ENCODE measurements around the gene MARCKSL1. TPM values are rescaled to one million over a fixed set of nuclear protein-coding genes. Genes with fewer than 3 reads are reported as not detected.

The MARCKSL1 gene
- total and polyA plus RNA-seq, 2 of the 13 experiments (the other 11 are each of a cell fraction or from before 2014, with no cell fraction given) = 81.9 to 155 TPM

- TF ChIP-seq KIAA2018 (CRISPR knock-in tag; IDR thresholded peaks at IDR 0.05; ENCODE audit: borderline replicate concordance) = no peak
- TF ChIP-seq ELF1 (CRISPR knock-in tag; IDR thresholded peaks at IDR 0.05) = no peak
- no peak for TF ChIP-seq NCOA5 (CRISPR knock-in tag; IDR thresholded peaks at IDR 0.05)
- no peak for TF ChIP-seq ZNF570 (CRISPR knock-in tag; IDR thresholded peaks at IDR 0.05; ENCODE audit: borderline replicate concordance)
- no peak for TF ChIP-seq SP140L (CRISPR knock-in tag; IDR thresholded peaks at IDR 0.05; ENCODE audit: borderline replicate concordance)
- no peak for TF ChIP-seq ZBTB3 (CRISPR knock-in tag; IDR thresholded peaks at IDR 0.05; ENCODE audit: borderline replicate concordance, low read depth)
- no peak for TF ChIP-seq PLRG1 (conservative IDR thresholded peaks at IDR 0.05)
- TF ChIP-seq XRCC5 (optimal IDR thresholded peaks at IDR 0.05; ENCODE audit: low read length) = no peak
- TF ChIP-seq PBX2 (CRISPR knock-in tag; IDR thresholded peaks at IDR 0.05) = no peak
- no peak for TF ChIP-seq YEATS2 (CRISPR knock-in tag; IDR thresholded peaks at IDR 0.05; ENCODE audit: borderline replicate concordance)
- no peak for TF ChIP-seq SP5 (CRISPR knock-in tag; IDR thresholded peaks at IDR 0.05; ENCODE audit: borderline replicate concordance, low read depth)
- peak; percentile 32; the same call in 1 of the 2 replicates for TF ChIP-seq HOXA3 (CRISPR knock-in tag; IDR thresholded peaks at IDR 0.05)
- TF ChIP-seq HOMEZ (CRISPR knock-in tag; IDR thresholded peaks at IDR 0.05; ENCODE audit: low read depth) = no peak
- TF ChIP-seq CERS6 (CRISPR knock-in tag; IDR thresholded peaks at IDR 0.05) = 0 out of 2 replicates have a peak, but pooled peaks have one; percentile 13
- no peak for TF ChIP-seq ZNF207 (IDR thresholded peaks at IDR 0.05; ENCODE audit: borderline replicate concordance)
Measured at GRCh38 chr1:32335790-32336590, at the start of gene MARCKSL1 (continued).

All from HepG2 (cell line).